Fibroblast of gingiva (primary cell): ENCODE results near the gene SORBS2.

Source experiments
- DNase-seq: peaks from one replicate; pipeline ENCODE4 v3.0.0-alpha.2; 2011; ENCODE audit warnings: low read depth

SORBS2 gene

DNA sequence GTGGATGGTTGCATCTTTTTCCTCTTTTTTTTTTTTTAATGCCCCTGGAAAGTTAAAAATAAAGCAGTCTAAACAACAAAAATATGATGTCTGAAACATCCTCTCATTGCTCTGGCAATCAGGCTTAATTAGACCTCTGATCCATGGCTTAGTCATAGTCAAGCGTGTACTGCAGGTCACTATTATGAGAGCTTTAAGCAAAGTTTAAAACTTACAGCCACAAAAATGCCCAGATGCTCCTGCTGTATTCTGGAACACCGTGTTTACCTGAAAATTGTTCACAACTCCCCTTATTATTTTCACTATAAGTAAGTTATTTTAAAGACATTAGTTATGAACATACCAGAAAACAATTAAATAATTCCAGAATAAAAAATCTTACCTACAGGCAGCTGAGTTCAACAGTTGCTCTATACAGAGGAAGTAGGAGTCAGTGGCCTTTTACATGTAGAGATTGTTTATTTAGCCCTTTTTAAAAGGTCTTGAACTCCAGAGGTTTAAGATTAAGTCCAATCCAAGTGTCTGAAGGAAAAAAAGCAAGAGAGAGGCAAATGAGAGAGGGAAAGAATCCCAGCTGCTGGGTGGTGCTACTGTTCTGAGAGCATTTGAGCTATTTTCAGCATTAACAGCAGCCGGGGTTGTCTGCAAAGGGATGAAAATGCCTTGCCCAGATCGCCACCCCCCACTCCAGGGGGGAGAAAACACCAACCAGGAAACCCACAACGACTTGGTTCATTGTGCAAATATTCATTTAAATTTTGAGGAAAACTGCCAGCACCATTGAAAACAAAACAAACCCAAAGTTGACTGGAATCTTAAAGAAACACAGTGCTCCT lies 36.9 kb downstream of the SORBS2 start:
- DNase-seq: peak; percentile 88

GRCh38 chr4:185774131-185774653 lies 37.8 kb downstream of the SORBS2 start:
- no peak for DNase-seq

DNA sequence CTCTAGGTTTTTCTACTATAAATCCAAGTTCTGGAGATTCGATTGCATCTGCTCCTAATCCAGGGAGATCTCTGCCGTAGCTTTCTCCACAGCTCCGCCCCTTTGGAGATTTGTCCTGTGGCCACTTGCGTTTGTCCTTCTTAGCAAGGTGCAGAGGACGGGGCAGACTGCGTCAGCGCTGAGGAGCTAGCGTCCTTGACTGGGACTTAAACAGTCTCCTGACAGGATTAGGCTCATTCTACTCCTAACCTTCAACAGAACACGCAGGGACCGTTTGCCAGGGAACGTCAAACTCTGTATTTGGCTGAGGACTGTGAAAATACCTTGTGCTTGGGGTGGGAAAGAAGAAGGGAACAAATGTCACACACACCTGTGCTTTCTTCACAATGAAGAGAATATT lies 38.6 kb downstream of the SORBS2 start:
- no peak for DNase-seq

DNA sequence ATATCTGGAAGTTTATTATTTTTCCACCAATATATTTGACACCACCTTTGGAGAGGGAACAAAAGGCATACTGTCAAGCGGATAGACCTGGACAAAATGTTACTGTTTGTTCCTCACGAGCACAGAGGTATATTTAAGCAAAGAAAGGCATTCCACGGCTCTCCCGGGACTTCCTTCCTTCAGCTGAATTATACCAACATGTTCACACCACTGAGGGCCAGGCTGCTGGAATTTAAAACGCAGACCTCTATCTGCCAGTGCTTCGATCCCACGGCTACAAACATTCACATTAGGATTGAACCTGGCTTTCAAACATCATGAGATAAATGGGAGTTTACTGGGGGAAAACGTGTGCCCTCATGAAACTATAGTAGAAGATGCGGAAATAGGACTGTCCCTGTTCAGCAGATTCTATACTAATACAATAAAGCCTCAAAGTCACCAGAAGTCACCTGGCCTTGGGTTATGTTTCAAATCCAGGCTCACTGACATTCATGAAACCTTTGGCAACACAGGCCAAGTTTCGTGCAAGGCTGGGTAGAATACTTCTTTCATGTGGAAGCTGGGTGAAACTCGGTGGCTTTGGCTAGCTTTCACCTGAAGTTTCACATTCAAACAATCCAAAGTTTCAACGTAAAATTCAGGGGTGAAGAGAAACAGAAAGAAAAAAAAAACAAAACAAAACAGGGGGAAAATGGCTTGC lies 39.5 kb downstream of the SORBS2 start:
- DNase-seq: no peak

GRCh38 chr4:185771711-185772390 lies 40.1 kb downstream of the SORBS2 start:
- DNase-seq: peak; percentile 53

DNA sequence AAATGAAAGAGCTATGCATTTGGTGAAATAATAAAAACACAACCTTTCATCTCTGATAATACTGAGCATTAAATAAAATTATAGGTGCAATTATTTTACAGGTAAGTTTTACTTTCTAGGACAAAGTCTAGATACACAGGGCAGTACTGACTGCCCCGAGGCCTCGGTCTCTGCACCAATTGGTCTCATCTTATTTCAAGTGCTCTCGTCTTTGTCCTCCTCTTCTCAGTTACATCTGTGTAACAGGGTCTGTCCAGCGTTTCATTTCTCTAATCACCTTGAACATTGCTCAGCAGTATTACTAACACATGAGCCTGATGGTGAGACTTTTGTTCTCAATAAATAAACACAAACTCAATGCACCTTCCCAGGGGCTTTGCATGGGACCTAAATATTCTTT lies 44.5 kb downstream of the SORBS2 start:
- no peak for DNase-seq

DNA sequence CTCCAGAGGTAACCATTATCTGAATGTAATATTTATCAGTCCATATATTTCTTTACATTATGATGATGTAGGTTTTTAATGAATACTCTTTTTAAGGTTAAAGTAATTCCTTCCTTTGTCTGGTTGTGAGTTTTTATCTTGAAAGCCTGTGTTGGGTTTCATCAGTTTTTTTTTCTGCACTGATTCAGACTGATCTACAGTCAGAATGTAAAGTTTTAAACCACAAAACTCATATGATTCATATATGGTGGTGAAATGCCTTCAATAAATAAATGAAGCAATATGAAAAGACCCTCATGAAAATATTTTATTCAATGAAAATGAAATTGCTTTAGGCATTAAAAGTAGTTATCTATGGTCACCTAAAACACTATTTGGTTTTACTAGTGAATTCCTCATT lies 47.1 kb downstream of the SORBS2 start:
- DNase-seq: no peak

DNA sequence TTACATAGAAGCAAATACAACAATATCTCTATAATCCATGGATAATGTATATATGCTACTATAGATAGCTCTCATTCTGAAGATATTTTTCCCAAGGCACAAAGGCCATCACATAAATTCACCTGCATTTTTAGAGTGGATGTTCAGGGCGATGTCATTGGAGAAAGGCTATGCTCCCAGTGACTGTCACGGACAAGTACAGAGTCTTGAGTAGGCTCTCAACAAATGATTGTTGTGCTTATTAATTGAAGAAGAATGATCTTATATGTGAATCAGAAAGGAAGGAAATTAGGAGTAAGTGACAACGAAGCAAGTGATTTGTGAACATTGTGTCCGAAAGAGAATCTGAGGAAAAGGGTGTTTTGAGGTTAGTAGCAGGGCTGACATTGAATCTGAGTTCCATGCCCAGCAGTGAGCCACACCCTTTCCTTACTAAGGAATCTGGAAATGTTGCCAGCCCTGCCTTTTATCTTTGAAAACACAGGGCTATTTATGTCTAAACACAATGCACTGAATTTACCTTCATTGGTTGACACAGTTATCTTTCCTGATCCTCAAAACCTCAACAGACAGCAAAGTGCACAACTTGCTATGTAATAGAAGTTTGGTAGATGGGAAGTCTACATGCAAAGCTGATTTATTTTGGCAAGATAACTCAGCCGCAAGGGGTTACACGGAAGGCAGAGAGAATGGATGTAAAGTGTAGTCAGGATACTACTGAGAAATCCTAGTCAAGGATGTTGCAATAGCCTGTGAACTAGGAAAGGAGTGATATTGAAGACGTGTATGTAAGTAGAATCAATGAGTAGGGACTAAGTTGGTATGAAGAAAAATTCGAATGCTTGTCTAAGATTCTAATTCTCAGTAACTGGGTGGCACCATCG lies 50.4 kb downstream of the SORBS2 start:
- DNase-seq: no peak

DNA sequence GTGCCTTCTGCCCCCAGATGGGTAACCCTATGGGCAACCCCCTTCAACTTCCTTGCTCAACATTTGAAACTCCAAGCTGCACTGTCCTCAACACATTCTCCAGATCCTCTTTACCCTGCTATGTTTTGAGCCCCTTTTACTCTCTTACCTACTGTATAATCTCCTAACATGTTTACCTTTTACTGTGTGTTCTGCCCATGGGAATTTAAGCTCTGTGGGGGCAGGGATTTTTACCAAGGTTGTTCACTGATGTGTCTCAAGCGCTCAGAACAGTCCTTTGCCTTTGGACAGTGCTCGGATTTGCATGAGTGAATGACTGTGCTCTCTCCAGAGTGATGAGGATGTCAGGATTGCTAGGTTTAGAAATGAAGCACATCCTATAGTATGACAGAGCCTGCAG lies 53.2 kb downstream of the SORBS2 start:
- no peak for DNase-seq

- no peak for DNase-seq
These were observed 56.5 kb downstream of the SORBS2 start for GRCh38 chr4:185755451-185755850.

- no peak for DNase-seq
These were observed 57.0 kb downstream of the SORBS2 start for GRCh38 chr4:185754961-185755360.

GRCh38 chr4:185752872-185753271 lies 59.1 kb downstream of the SORBS2 start:
- no peak for DNase-seq

GRCh38 chr4:185749858-185750257 lies 62.1 kb downstream of the SORBS2 start:
- DNase-seq: no peak

DNA sequence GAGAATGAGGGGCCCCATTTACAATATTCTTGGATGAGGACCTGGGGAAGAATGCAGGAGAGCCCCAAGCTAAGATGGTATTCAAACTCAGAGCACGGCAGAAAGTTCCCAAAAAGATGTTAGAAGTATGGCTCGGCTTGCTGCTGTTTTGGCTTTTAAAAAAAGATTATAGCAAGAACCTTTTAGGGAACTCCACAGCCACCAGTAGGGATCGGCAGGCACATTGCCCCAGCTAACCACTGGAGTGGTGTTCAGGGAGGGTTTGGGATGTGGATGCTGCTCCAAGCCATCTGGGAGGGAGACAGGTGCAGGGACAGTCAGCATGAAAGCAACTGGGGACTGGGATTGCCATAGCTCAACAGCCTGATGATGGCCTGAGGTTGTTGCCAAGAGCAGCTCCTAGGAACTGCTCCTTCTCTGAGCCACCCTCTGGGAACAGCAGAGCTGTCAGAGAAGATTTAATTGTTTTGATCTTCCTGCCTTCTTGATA lies 63.0 kb downstream of the SORBS2 start:
- DNase-seq: no peak

DNA sequence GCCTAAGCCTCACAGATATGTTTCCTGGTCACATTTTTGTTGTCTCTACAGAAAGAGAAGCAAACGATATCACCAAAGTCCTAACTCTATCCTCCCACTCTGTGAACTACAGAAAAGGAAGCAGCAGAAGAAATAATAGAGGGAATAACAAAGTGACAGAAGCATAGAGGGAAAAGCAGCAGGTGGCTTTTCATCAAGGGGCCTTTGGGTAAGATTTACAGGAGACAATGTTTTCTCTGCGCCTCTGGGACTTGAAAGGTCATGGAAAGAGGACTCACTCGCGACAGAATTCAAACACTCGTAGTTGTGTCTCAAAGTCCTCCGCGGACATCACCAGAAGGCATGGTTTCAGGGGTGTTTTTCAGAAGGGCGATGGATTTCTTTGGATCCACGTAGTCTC lies 66.1 kb downstream of the SORBS2 start:
- DNase-seq: no peak

GRCh38 chr4:185744946-185745345 lies 67.0 kb downstream of the SORBS2 start:
- DNase-seq: no peak

DNA sequence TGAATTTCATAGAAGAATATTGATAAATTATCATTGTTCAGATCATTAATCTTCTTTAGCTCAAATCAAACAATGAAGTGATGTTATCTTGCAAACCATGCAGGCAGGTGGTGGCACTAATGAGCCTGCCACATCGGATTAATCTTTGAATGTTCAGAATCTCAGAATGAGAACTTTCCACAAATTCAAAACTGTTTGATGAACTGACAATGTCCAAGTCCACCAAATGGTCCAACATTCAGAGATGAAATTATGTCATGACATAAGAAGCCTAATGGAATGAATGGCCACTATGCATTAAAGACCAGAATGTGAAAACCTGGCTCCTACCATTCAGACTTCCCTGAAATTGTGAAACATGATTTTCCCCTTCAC lies 67.5 kb downstream of the SORBS2 start:
- DNase-seq: no peak

DNA sequence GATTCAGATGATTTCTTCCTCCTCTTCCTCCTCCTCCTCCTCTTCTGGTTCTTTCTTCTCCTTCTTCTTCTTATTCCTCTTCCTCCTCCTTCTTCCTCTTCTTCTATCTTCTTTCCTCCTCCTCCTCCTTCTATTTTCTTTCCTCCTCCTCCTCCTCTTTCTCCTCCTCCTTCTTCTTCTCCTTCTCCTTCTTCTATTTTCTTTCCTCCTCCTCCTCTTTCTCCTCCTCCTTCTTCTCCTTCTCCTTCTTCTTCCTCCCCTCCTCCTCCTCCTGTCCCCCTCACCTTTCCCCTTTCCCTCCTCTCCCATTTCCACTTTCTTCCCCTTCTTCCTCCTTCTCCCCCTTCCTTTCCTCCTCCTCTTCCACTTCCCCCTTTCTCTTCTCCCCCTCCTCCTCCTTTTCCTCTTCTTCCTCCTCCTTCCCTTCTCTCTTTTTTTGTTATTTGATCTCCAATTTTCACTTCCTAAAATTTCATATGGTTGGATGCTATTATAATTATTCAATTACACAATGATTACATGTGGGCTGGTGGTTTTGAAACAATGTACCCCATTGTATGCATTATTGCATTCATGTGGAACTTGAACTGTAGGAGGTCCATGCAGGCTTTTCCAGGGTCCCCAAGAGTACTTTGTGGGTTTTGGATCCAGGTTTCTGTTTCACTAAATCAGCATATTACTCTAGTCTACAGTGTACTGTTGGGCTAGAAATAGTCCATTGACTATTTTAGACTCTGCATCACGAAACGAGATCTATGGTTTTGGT lies 68.1 kb downstream of the SORBS2 start:
- no peak for DNase-seq

DNA sequence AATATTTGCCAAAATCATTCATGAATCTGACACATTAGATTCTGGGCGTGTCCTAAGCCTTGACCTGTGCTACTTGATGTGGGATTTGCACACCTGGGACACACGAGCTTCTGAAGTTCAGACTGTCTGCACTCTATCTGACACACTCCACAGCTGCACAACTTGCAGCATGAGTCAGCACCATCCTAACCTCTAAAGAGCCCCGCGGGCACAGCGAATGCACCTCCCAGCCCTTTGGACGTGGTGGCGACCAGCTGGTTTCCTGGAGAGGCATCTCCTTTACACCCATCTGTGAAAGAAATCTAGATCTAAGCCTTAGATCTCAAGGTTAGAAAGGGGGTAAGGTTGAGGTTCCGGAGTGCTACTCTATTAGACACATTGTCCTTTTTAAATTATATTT lies 69.2 kb downstream of the SORBS2 start:
- no peak for DNase-seq

- DNase-seq: no peak
These were observed 70.2 kb downstream of the SORBS2 start for GRCh38 chr4:185741795-185742194.

DNA sequence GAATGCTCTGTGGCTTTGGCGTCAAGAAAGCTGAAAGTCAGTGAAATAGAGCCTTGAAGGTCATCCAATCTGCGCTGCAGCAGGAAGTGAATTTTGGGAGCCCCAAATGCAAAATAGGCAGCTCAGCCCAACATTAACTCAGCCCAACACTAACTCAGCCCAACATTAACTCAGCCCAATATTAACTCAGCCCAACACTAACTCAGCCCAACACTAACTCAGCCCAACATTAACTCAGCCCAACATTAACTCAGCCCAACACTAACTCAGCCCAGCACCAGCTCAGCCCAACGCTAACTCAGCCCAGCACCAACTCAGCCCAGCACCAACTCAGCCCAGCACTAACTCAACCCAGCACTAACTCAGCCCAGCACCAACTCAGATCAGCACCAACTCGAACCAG lies 71.5 kb downstream of the SORBS2 start:
- DNase-seq: no peak
